ENCODE data around the gene RPA1.
"Not testable (repeated sequence)": the region's sequence is repeated elsewhere in the genome, so short reads cannot be mapped to it uniquely, and the experiment has no call there.

RPA1 gene

DNA sequence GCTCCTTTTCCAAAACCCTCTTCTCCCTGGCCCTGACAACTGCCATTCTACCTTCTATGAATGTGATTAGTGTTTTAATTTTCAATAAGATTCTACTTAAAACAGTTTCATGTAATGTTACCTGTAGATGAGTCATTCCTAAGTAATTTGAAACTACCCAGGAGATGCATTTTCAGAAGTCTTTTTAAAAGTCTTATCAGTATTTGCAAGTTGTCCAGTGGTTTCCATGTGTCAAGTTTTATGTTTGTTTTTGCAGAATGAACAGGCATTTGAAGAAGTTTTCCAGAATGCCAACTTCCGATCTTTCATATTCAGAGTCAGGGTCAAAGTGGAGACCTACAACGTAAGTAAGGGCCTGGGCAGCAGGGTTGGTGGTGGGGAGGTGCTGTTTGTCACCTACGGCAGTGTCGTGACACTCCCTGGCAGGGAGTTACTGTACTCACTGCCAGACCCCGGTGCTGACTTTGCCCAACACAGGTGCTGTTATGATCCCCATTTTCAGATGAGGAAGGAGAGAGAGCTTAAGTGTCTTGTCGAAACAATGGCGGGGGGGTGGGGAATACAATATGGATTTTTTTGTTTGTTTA, 65.0 kb downstream of the RPA1 start:
- Histone ChIP-seq H3K4me3 (ENCODE audit: low read depth, low read length) (no peak overlapping the region), H3K36me3 (peaks cover 85% of the 10 kb centered on the region), H3K27me3 (ENCODE audit: insufficient read depth, low read depth, severe bottlenecking) (no peaks in the 10 kb centered on the region), H3K27ac (no peak overlapping the region), H3K9me3 (ENCODE audit: severe bottlenecking) (no peaks in the 10 kb centered on the region)
- TF ChIP-seq CTCF (IDR thresholded peaks at IDR 0.05; ENCODE audit: low read depth, low read length), result no peak
- no peak for DNase-seq

DNA sequence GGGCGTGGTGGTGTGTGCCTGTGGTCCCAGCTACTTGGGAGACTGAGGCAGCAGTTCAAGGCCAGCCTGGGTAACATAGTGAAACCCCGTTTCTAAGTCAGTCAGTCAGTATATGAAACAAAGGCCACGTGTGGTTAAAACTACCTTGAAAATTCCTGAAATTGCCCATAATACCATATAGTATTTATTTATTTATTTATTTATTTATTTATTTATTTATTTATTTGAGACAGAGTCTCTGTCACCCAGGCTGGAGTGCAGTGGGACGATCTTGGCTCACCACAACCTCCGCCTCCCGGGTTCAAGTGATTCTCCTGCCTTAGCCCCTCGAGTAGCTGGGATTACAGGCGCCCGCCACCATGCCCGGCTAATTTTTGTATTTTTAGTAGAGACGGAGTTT, 65.7 kb downstream of the RPA1 start:
- H3K9me3 ChIP-seq (ENCODE audit: severe bottlenecking); H3K27ac ChIP-seq: not testable (repeated sequence)
- H3K36me3 ChIP-seq, result peaks cover 79% of the 10 kb centered on the region

DNA sequence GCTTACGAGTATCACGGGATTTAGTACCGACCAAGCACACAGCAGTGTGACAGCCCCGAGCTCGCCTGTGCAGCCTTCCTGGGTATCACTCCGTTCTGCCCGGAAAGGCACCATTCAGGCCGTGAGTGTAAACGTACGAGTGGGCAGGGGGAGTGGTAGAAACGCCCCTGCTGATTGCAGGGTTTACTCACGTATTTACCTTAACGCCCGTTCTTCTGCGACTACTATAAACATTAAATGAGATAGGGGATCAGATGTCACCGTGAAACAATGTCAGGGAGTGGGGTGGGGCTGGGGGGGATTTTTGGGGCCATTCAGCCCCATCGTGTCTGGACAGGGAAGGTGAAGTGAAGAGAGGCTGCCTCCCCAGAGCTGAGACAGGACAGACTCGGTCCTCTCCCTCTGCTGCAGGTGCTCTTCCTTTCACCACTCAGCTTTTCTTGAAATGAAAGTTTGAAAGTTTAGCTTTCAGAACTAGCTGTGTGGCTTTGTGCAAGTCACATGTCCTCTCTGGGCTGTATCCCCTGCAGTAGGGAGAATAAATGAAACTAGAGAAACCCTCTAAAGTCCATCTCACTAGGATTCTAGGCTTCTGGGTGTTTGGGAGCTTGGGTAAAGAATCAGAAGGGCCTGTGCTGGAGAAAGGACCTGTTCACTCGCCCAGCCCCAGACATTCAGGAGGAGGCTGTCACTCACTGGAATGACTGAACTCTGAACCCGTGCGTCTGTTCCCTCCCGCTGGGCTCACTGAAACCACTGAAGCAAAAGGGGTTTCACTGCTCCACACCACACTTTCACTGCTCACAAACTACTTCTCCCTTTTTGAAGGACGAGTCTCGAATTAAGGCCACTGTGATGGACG, 66.7 kb downstream of the RPA1 start:
- Histone ChIP-seq H3K4me3 (ENCODE audit: low read depth, low read length) (no peak overlapping the region), H3K9me3 (ENCODE audit: severe bottlenecking) (no peaks in the 10 kb centered on the region), H3K36me3 (peaks cover 72% of the 10 kb centered on the region), H3K27ac (no peak overlapping the region), H3K27me3 (ENCODE audit: insufficient read depth, low read depth, severe bottlenecking) (no peaks in the 10 kb centered on the region)
- no peak for DNase-seq
- no peak for TF ChIP-seq CTCF (IDR thresholded peaks at IDR 0.05; ENCODE audit: low read depth, low read length)

More for the DNA sequence above, 65.7 kb downstream of the RPA1 start:
- not testable (repeated sequence) for H3K4me3 ChIP-seq (ENCODE audit: low read depth, low read length); DNase-seq; H3K27me3 ChIP-seq (ENCODE audit: insufficient read depth, low read depth, severe bottlenecking)

GRCh38 chr17:1897105-1897656, 67.4 kb downstream of the RPA1 start:
- peaks cover 64% of the 10 kb centered on the region for H3K36me3 ChIP-seq
- H3K9me3 ChIP-seq (ENCODE audit: severe bottlenecking), result no peaks in the 10 kb centered on the region
- DNase-seq, result no peak
- TF ChIP-seq CTCF (IDR thresholded peaks at IDR 0.05; ENCODE audit: low read depth, low read length), result no peak
- H3K27me3 ChIP-seq (ENCODE audit: insufficient read depth, low read depth, severe bottlenecking), result no peaks in the 10 kb centered on the region
- H3K27ac ChIP-seq, result no peak overlapping the region
- H3K4me3 ChIP-seq (ENCODE audit: low read depth, low read length), result no peak overlapping the region

DNA sequence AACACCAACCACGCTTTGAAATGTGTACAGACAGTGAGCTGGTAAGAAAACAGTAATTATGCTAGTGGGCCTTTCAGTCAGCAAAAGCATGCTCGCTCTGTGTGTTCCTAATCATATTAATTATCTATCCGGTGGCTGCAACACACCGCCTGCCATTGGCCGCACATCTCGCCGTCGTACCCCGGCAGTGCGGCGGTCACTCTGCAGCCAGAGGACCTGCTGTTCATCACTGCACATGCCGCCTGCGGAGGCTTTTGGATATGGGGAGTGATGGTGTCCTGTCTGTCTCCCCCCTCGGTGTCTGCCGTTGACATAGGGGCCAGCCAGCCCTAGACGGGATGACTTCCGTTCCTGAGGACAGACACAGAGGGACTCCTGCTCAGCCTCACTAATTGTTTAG, 68.5 kb downstream of the RPA1 start:
- Histone ChIP-seq H3K36me3 (peaks cover 53% of the 10 kb centered on the region), H3K4me3 (ENCODE audit: low read depth, low read length) (no peak overlapping the region), H3K9me3 (ENCODE audit: severe bottlenecking) (no peaks in the 10 kb centered on the region), H3K27ac (no peak overlapping the region), H3K27me3 (ENCODE audit: insufficient read depth, low read depth, severe bottlenecking) (no peaks in the 10 kb centered on the region)
- no peak for DNase-seq
- no peak for TF ChIP-seq CTCF (IDR thresholded peaks at IDR 0.05; ENCODE audit: low read depth, low read length)

DNA sequence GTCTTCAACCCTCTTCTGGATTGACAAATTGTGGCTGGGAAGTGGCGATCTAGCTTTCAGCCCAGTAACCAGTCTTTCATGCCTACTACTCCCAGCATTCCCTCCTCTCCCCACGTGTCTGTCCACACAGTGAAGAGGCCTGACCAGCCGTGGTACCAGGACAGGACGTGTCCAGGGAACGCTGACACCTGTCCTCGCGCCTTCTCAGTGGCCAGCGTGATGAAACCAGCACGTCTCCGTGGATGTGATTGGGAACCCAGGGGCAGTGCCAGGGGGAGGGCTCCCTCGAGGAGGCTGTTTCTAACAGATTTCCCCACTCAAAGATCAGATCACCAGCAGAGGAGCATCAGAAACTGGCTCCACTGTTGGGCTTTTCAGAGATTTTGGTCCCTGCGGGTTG, 69.1 kb downstream of the RPA1 start:
- no peak for TF ChIP-seq CTCF (IDR thresholded peaks at IDR 0.05; ENCODE audit: low read depth, low read length)

More for the DNA sequence above, 69.1 kb downstream of the RPA1 start:
- DNase-seq, result no peak
- Histone ChIP-seq H3K9me3 (ENCODE audit: severe bottlenecking) (no peaks in the 10 kb centered on the region), H3K4me3 (ENCODE audit: low read depth, low read length) (no peak overlapping the region), H3K27me3 (ENCODE audit: insufficient read depth, low read depth, severe bottlenecking) (no peaks in the 10 kb centered on the region), H3K27ac (no peak overlapping the region), H3K36me3 (peaks cover 51% of the 10 kb centered on the region)
